ENCODE results near the gene RPRD2.
"Not testable (repeated sequence)": the region's sequence is repeated elsewhere in the genome, so short reads cannot be mapped to it uniquely, and the experiment has no call there.

RPRD2 gene

GRCh38 chr1:150363426-150364230 lies at the start of gene RPRD2:
Gene RPRD2 (plus strand): TSS chr1:150364147. CDS start chr1:150364715, 568 bp downstream.
- DNase-seq: peak; percentile 87 to 98

DNA sequence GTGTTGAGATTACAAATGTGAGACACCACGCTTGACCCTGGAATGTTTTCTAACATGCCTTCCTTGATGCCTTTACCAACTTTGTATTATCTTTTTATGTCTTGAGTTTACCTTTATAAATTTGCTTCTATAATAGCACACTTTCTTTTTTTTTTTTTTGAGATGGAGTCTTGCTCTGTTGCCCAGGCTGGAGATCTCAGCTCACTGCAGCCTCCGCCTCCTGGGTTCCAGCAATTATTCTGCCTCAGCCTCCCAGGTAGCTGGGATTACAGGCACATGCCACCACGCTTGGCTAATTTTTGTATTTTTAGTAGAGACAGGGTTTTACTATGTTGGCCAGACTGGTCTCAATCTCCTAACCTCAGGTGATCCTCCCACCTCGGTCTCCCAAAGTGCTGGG lies 49.3 kb upstream of the RPRD2 start:
- DNase-seq: not testable (repeated sequence)

- DNase-seq: no peak
Measured at GRCh38 chr1:150320667-150320978, 43.3 kb upstream of the RPRD2 start.

DNA sequence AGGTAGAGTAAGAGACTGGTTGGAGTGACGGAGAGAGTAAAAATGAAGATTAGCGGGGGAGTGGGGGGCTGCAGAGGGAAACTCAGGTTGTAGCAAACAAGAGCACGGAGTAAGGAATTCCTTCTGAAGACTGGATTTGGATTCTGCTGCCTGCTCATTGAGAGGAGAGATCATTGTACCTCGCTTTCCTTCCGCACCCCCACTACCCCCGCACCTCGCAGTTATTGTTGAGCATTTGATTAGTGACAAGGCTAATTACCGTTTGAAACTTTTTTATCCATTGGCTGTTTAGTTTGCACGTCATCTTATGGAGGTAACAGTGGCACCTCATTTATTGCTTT lies 42.2 kb upstream of the RPRD2 start:
- no peak for DNase-seq

DNA sequence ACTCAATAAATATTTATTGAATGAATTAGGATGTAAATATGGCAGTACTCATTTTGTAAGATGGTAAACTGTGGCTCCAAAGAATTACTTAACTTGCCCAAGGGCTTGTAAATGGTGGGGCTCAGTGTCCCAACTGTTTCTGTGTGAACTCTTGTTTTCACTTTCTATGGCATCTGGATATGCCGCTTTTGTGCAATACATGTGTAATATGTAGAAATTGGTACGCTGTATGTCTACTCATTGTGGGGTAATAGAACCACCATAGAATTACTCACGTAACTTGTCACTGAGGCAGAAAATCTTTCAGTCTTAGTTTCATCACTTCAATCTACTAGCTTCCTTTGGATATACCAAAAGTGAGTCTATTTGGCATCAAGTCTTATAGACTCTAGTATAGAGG lies 41.6 kb upstream of the RPRD2 start:
- DNase-seq: no peak

- DNase-seq: no peak
Measured at GRCh38 chr1:150332651-150333290, 31.2 kb upstream of the RPRD2 start.

DNA sequence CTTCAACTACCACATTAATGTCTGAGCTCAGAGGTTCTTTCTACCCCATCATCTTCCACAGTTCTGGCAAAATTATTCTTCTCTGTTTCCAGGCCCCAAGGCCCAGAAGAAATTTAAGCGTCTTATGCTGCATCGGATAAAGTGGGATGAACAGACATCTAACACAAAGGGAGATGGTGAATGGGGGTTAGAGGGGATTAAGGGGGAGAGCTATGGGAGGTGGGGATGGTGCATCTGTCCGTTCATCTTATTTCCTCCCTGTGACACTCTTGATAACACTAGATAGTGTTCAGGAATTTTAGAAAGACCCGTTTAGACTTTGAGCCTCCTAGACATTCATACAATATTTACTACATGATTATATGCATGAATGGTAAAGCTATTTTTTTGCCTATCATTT lies 17.6 kb upstream of the RPRD2 start:
- no peak for DNase-seq

- no peak for DNase-seq
Measured at GRCh38 chr1:150352866-150353265, 11.1 kb upstream of the RPRD2 start.

DNA sequence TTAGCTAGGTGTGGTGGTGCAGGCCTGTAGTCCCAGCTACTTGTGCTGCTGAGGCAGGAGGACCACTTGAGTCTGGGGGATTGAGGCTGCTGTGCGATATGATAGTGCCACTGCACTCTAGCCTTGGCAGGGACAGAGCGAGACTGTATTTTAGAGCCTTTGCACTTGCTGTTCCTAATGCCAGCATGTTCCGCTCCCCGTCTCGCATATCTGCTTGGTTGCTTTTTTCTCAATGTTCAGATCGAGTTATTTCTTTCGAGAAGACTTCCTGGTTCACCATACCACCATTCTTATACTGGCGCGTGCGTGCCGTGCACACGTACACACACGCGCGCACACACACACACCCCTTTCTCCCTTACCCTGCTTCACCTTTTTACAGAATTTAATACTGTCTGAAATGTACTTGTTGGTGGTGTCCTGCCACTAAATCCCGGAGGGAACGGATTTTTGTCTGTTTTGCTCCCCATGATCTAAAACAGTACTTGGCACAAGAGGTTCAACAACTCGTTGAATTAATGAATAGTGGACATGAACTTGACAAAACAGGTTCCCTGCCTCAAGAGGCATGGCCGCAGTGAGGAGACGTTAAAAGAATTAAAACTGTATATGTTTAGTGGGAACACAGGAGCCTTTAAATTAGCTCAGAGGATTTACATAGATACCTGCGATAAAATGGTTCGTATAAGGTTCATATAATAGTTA lies 1.1 kb upstream of the RPRD2 start:
- DNase-seq: no peak

DNA sequence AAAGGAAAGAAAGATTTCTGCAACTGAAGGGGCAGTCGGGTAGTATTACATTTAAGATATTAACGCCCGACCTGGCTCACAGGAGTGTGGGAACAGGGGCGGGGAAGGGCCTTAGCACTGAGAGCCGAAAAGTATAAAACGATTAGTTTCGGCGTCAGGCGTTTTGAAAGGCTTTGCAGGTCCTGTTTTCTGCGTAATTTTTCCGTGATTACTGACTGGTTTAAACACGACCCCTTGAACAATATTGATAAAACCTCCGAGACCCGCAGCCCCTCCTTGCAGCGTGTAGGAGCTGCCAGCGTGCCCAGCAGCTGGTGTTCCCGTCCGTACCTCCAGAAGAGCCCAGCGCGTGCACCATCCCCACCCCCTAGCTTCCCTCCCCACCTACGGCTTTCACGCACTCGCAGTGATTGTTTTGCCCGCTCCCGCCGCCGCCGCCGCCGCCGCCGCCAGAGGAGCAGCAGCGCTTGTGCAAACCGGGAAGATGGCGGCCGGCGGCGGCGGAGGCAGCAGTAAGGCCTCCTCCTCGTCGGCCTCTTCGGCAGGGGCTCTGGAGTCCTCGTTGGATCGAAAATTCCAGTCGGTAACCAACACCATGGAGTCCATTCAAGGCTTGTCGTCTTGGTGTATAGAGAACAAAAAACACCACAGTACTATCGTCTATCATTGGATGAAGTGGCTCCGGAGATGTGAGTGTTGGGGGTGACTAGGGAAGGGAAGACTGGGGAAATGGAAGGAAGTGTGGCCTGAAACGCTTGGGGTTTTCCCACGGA lies 470 bp downstream of the RPRD2 start:
- peak; percentile 57 to 69 for DNase-seq

DNA sequence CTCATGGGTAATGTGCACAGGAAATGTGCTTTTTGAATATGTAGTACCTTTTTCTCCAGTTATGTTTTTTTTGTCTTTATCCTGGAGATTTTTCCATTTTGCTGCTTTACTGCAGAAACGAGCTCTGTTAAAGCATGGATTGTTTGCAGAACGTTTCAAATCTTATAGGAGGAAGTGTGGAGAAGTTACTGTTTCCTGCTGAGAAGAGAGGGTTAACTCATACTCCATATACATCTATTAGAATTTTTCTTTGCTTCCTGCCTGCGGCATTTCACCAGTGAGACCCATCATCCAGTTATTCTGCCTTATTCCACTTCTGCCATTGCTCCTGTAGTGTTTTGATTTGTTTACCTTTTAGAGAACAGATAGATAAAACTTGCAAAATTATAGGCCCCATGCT lies 2.0 kb downstream of the RPRD2 start:
- no peak for DNase-seq

DNA sequence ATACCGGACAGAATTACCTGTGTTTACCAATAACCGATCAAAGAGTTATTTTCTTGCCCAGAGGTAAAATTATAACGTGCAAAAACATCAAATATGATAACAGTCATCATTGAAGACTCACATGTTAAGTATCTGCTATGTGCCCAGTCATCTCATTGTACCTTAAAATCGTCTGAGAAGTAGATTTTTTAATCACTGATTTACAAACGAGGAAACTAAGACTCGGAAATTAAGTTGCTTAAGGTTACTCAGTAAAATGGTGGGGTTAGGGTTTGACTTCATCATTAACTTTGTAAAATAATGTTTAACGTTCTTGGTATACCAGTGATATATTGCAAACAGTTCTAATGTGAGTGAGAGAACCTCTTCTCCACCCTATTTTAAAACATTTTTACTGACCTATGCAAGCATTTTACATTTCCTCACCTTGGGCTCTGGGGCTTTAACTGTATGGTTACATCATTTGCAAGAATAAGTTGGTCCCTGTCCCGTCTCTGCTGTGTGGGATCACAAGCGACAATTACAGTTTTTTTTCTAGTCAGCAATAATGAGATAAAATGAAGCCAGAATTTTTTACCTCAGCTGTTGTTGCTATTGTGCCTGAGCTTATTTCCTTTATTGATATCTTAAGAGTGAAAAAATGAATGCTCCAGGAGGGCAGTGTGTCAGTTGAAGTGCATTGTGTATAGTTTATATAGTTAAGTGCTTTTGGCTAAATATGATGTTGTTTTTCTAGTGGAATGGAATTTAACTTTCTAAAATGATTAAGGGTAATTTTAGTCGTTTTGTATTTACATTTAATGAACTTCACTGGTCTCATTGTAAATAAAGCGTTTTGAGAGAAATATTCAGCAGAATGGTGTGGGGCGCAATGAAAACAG lies 2.7 kb downstream of the RPRD2 start:
- DNase-seq: no peak

DNA sequence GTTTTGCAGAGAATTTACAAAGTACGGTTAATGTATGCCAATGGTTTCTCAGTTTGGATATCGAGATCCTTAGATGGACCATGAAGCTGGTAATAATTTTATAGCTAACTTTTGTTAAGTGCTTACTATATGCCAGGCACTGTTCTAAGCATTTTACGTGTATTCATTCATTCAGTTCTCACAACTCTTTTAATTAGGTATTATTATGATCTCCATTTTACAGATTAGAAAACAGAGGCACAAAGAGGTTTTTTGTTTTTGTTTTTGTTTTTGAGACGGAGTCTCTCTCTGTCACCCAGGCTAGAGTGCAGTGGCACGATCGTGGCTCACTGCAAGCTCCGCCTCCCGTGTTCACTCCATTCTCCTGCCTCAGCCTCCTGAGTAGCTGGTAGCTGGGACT lies 7.2 kb downstream of the RPRD2 start:
- DNase-seq: no peak

- DNase-seq: no peak
Measured at GRCh38 chr1:150372580-150372979, 8.6 kb downstream of the RPRD2 start.

- DNase-seq: no peak
Measured at GRCh38 chr1:150376110-150376509, 12.2 kb downstream of the RPRD2 start.

DNA sequence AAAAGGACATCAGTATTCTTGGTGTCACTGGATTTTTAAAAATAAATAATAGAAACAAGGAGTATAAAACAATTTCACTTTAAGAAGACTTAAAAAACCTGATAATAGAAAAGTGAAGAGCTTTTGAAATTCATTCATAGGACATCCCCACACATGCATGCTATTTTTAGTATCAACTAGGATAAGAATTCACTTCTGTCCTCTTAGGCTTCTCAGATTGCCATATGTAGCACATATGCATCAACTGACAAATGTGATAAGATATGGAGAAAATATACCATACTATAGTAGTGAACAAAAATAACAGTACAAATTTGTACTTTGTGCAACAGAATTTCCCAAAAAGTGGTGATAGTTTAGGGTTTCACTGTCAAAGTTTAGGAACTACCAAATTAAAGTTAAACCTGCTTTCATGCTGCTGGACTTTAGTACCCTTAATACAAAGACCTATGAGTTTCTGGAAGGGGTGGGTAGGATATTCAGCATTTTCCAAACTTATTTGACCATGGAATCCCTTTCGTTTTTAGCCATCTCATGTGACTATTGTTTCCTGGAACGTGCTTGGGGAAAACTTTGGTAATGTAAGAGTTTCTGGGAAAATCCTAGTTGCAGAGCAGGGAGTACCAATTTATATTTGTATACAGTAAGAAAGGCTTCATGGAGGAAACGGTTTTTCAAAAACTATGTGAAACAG lies 19.8 kb downstream of the RPRD2 start:
- DNase-seq: no peak

DNA sequence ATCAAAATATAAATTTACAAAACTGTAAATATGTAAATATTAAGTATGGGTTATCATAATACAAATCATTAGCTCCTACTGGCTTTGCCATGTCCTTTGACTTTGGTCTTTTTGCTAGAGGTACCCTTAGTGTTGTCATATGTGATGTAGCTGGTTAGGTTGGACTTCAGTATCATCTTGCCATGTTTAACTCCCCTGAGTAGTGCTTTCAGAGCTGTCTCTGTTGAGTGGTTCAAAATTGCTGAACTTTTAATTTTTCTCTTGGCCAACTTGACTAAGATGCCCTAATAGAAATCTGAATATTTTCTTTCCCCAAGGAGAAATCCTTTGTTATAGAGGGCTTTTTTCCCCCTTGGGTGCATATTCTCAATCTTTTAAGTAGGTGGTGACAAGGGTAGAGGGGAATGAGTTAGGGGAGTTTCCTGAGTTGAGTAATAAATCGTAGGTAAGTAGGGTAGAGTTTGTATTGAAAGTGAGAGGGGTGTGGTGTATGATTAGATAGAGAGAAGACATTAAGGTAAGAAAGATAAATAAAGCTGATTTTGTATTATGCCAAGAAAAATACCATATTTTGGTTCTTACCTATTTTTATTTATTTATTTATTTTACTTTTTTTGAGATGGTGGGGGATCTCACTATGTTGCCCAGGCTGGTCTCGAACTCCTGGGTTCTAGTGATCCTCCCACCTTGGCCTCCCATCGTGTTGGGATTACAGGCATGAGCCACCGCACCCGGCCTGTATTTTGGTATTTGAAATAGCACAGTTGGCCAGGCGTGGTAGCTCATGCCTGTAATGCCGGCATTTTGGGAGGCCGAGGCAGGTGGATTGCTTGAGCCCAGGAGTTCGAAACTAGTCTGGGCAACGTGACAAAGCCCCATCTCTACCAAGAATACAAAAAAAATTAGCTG lies 21.8 kb downstream of the RPRD2 start:
- no peak for DNase-seq

DNA sequence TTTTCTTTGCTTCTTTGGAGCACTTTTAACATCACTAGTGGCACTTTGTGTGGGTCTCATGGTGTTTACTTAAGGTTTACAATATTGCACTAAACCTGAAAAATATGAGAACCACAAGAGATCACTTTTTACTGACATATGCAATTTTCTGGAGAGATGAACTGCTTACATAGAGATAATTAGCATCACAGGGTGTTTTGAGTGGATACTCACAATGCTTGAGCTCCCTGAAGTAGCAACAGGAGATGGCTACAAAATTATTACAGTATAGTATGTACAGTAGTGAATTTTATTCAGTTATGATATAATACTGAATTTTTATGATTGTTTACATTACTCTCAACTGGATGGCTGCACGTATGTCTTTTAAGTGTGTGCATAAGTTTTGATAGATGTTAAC lies 22.6 kb downstream of the RPRD2 start:
- DNase-seq: no peak

DNA sequence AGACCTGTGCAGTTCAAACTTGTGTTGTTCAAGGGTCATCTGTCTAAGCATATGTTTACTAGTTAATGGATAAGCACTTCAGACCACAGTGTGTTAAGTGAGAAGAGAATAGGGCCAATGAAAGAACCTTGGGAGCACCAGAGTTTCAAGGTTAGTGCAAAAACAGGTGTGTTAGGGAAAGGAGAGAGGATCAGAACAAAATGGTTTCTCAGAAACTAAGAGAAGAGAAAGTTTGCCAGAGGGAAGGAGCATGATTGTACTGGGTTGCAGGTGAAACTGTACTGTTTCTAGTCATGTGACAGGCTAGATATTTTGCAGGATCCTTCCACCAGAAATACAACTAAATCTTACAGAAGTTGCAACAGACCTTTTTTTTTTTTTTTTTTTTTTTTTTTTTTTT lies 23.3 kb downstream of the RPRD2 start:
- no peak for DNase-seq

- DNase-seq: no peak
Measured at GRCh38 chr1:150388241-150388640, 24.3 kb downstream of the RPRD2 start.

DNA sequence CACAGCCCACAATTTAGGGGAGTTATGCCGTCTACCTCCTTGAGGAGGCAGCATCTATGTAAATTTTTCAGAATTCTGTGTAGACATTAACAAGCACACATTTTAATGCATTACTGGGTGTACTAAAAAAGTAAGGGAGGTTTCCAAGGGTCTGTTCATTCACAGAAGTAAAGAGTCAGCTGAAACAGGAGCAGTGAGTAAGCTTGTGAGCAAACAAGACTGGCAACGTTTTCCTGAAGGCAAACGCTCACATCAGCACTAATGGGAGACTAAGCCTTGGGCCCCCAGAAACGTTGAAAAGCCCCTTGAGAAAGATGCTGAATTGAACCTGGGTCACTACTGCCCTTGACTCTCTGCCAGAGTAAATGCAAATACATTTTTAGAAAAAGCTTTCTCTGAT lies 25.7 kb downstream of the RPRD2 start:
- no peak for DNase-seq

Data from bone marrow (tissue), 2 donors.